ENCODE measurements around the gene PCGF3.

DNA sequence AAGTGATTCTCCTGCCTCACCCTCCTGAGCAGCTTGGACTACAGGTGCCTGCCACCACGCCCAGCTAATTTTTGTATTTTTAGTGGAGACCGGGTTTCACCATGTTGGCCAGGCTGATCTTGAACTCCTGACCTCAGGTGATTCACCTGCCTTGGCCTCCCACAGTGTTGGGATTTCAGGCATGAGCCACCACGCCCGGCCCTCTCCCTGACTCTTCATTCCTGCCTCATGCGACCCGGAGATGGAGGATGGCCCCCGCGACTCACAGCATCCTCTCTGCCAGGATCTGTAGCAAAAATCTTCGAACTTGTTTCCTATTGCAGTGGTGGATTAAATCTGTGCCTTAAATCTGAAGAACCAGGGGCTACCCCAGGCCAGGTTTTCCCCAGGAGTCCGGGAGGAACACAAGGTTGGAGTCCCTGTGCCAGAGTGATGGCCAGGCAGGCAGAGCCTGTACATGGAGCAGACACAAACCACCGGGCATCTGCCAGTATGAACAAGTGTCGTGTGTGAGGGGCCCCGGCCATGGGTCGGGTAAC is 108.7 kb downstream of the PCGF3 start:
- TF ChIP-seq, protein P1, sequence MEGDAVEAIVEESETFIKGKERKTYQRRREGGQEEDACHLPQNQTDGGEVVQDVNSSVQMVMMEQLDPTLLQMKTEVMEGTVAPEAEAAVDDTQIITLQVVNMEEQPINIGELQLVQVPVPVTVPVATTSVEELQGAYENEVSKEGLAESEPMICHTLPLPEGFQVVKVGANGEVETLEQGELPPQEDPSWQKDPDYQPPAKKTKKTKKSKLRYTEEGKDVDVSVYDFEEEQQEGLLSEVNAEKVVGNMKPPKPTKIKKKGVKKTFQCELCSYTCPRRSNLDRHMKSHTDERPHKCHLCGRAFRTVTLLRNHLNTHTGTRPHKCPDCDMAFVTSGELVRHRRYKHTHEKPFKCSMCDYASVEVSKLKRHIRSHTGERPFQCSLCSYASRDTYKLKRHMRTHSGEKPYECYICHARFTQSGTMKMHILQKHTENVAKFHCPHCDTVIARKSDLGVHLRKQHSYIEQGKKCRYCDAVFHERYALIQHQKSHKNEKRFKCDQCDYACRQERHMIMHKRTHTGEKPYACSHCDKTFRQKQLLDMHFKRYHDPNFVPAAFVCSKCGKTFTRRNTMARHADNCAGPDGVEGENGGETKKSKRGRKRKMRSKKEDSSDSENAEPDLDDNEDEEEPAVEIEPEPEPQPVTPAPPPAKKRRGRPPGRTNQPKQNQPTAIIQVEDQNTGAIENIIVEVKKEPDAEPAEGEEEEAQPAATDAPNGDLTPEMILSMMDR (conservative IDR thresholded peaks at IDR 0.05; ENCODE audit: low read length), result no peak
- TF ChIP-seq EZH2phosphoT487 (IDR thresholded peaks at IDR 0.05; ENCODE audit: borderline replicate concordance), result no peak

Measured in Loucy (cell line).